Duodenal mucosa (tissue), 2 donors: ENCODE data around the gene GTSF1L.

Experiments
- H3K27ac ChIP-seq: one replicate; pipeline ENCODE4 v1.7.0; 2013; ENCODE audit warnings: low read depth, low read length
- H3K27me3 ChIP-seq, 2 donors: one replicate each; pipeline ENCODE4 v1.7.0; 2013; ENCODE audit warnings: low read length in 2 of 2, control low read depth in 1 of 2; ENCODE audit not compliant: insufficient read depth in 2 of 2, control insufficient read depth in 1 of 2
- H3K36me3 ChIP-seq, 2 donors: one replicate each; pipeline ENCODE4 v1.7.0; 2013; ENCODE audit warnings: low read length in 2 of 2, control low read depth in 1 of 2; ENCODE audit not compliant: insufficient read depth in 2 of 2, control insufficient read depth in 1 of 2
- H3K4me1 ChIP-seq, 2 donors: one replicate each; pipeline ENCODE4 v1.7.0; 2013; ENCODE audit warnings: low read length in 2 of 2, control low read depth in 1 of 2; ENCODE audit not compliant: insufficient read depth in 2 of 2, control insufficient read depth in 1 of 2
- H3K4me3 ChIP-seq, 2 donors: one replicate each; pipeline ENCODE4 v1.7.0; 2013; ENCODE audit warnings: low read length in 2 of 2, low read depth in 1 of 2
- H3K9ac ChIP-seq, 2 donors: one replicate each; pipeline ENCODE4 v1.7.0; 2013; ENCODE audit warnings: low read length in 2 of 2, low read depth in 1 of 2
- H3K9me3 ChIP-seq, 2 donors: one replicate each; pipeline ENCODE4 v1.7.0; 2013; ENCODE audit warnings: low read length in 2 of 2, control low read depth in 1 of 2; ENCODE audit not compliant: control insufficient read depth in 1 of 2

Gene GTSF1L

DNA sequence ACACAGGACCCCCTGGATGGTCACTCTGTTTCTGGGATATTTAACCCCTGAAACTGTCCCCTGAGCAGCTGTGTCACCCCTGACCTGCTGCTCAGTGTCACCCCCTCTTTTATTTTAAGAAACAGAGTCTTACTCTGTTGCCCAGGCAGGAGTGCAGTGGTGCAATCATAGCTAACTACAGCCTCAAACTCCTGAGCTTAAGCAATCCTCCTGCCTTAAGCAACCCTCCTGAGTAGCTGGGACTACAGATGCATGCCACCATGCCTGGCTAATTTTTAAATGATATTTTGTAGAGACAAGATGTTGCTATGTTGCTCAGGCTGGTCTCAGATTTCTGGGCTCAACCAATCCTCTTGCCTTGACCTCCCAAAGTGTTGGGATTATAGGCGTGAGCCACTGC, 21.5 kb upstream of the GTSF1L start:
- Histone ChIP-seq H3K27me3 (peaks cover 0 to 4% of the 10 kb centered on the region in 2 donors), H3K4me3 (no peak overlapping the region), H3K9ac (no peak overlapping the region), H3K9me3 (no peaks in the 10 kb centered on the region), H3K4me1 (peaks cover 17 to 32% of the 10 kb centered on the region in 2 donors), H3K27ac (no peak overlapping the region), H3K36me3 (no peaks in the 10 kb centered on the region)

DNA sequence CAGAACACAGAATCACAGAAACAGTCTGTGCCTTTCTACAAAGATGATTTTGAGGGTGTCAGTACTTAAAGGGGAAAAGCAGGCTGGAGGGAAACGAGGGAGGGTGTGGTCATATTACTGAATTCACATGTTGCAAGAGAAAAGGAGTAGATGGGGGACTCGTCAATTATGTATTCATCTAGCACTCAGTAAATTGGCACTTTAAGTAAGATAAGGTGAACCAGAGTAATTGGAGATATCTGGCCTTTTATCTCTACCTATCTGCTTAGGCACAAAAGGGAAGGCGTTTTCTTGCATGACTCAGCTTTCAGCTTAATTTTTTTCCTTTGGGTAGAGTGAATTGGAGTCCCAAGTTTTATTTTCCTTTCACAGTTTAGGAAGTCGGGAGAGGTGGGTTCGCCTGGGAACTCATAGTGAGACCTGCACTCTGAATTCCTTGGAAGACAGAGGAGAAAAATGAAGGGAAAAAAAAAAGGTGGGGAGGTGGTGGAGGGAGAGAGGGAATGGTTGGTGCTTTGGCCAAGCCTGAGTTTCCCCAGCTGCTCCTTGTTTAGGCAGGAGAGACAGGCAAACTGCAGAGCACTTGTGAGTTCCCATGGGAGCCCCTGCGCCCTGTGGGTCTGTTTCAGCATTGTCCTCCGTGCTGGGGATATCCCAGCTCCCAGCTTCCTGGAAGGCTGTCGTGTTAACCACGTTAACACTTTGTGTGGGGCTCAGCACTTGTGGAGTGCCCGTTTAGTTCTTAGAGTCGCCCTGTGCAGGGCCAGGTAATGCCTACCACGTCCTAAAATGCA, 19.7 kb upstream of the GTSF1L start:
- H3K9ac ChIP-seq = no peak overlapping the region
- H3K27me3 ChIP-seq = peaks cover 0 to 4% of the 10 kb centered on the region in 2 donors
- peaks cover 4 to 24% of the 10 kb centered on the region in 2 donors for H3K4me1 ChIP-seq
- H3K27ac ChIP-seq = no peak overlapping the region
- H3K9me3 ChIP-seq = no peaks in the 10 kb centered on the region
- H3K4me3 ChIP-seq = no peak overlapping the region
- no peaks in the 10 kb centered on the region for H3K36me3 ChIP-seq

DNA sequence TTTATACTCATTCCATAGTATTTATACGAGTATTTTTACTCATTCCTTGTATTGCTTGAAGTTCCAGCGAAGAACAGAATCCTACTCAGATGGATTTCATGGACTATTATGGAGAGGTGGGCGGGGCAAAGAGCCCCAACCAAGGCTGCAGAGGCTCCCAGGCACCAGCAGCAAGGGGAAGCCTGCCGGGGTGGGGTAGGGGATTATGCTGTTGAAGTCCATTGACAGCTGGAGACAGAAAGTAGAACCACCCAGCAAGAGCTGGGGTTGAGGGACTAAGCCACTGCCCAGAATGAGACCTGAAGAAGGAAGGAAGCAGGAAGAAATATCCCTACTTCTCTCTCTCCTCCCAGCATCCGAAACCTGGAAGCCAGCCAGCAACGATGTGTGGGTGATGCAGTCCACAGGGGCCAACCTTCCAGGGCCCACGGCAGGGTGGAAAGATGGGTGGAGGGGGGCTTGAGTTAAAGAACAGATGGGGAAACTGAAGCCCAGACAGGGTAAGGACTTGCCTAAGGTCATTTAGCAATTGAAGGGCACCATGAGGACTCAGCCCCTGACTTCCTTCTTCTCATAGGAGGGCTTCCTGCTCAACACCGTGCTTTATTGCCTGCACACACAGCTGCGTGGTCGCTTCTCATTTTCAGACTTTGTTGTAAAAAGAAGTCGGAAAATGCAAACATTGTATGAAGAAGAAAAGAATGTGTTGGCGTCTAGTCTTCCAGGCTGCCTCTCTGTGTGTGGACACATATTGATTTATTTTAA, 18.3 kb upstream of the GTSF1L start:
- no peak overlapping the region for H3K9ac ChIP-seq
- no peak overlapping the region for H3K27ac ChIP-seq
- H3K27me3 ChIP-seq = peaks cover 0 to 4% of the 10 kb centered on the region in 2 donors
- no peaks in the 10 kb centered on the region for H3K36me3 ChIP-seq
- no peak overlapping the region for H3K4me3 ChIP-seq
- H3K9me3 ChIP-seq = no peaks in the 10 kb centered on the region
- peaks cover 4 to 18% of the 10 kb centered on the region in 2 donors for H3K4me1 ChIP-seq

DNA sequence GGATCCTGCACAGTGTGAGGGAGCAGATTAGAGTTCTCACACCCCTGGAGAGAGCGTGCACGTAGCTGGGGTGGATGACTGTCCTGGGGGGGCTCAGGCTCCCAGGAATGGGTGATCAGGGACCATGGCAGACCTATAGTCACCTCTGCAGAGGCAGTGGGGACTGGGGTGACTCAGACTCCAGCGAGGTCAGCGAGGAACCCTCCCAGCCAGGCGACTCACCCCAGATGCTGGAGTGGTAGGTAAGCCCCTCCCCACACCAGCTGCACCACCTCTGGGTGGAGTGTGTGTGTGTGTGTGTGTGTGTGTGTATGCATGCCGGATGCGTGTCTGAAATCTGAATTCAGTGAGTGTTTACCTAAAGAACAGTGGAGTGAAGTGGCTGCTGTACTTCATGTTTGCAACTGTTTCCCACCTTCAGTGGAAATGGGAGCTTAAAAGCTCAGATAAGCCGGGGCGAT, 17.4 kb upstream of the GTSF1L start:
- no peak overlapping the region for H3K27ac ChIP-seq
- no peak overlapping the region for H3K4me3 ChIP-seq
- H3K27me3 ChIP-seq = peaks cover 0 to 4% of the 10 kb centered on the region in 2 donors
- H3K9ac ChIP-seq = no peak overlapping the region
- no peaks in the 10 kb centered on the region for H3K36me3 ChIP-seq
- H3K4me1 ChIP-seq = peaks cover 4 to 15% of the 10 kb centered on the region in 2 donors
- no peaks in the 10 kb centered on the region for H3K9me3 ChIP-seq

DNA sequence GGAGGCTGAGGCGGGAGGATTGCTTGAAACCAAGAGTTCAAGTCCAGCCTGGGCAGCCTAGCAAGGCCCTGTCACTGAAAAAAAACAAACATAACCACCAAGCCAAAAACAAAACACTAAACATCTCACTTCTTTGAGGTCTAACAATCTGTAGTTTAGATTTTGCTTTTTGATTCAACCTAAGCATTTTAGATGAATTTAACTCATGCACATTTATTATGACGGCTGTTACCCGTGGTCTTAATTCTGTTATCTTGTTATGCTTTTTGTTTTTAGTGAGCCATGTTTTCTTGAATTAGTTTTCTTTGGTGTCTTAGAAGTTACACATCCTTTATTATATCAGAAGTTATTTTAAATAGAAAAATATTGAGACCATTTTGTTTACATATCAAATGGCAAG, 13.8 kb upstream of the GTSF1L start:
- H3K27ac ChIP-seq = no peak overlapping the region
- H3K27me3 ChIP-seq = peaks cover 0 to 4% of the 10 kb centered on the region in 2 donors
- no peak overlapping the region for H3K4me3 ChIP-seq
- H3K9ac ChIP-seq = no peak overlapping the region
- peaks cover 4 to 7% of the 10 kb centered on the region in 2 donors for H3K4me1 ChIP-seq
- H3K36me3 ChIP-seq = no peaks in the 10 kb centered on the region
- H3K9me3 ChIP-seq = no peaks in the 10 kb centered on the region

DNA sequence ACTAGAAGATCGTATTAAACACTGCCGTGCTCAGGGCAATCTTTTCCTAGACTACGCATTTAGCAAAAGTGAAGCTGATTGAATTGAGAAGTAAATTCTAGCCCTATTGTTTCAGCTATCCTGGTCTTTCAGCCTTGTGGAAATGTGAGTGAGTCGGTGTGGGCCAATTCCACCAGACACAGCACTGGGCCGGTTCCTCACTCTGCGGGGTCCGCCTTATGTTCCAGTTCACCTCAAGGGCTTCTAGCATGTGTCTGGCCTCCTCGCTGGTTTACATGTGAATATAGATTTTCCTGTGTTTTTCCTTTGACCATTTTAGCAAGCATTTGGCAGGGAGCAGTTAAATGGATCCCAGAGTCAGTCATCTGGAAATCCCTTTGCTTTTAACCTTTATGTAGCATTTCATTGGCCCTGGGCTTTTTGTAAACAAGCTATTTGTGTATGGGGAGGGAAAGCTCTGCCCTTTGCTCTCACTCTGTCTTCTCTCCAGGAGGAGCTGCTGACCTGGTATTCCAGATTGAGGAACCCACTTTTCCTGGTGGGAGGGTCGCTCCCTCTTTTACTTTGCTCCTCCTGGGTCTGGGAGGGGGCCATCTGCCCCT, 12.4 kb upstream of the GTSF1L start:
- Histone ChIP-seq H3K4me3 (no peak overlapping the region), H3K9me3 (no peaks in the 10 kb centered on the region), H3K27me3 (peaks cover 0 to 4% of the 10 kb centered on the region in 2 donors), H3K9ac (no peak overlapping the region), H3K4me1 (peaks cover 0 to 3% of the 10 kb centered on the region in 2 donors), H3K27ac (no peak overlapping the region), H3K36me3 (no peaks in the 10 kb centered on the region)

DNA sequence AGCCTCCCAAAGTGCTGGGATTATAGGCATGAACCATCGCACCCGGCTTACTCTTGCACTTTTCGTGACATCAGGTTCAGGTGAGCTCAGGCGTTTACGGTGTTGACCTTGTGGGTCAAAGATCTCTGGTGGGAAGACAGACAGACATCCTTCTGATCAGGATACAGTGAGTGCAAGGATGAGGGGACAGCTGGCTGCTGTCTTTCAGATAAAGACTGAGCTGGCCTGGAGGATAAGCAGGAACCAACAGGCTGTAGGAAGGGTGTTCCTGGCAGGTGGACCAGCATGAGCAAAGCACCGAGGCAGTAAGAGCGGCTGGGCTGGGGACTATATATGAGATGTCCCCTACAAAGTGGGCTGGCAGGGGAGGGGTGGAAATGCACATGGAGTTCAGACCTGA, 11.1 kb upstream of the GTSF1L start:
- Histone ChIP-seq H3K9me3 (no peaks in the 10 kb centered on the region), H3K27ac (no peak overlapping the region), H3K4me1 (no peaks in the 10 kb centered on the region)

DNA sequence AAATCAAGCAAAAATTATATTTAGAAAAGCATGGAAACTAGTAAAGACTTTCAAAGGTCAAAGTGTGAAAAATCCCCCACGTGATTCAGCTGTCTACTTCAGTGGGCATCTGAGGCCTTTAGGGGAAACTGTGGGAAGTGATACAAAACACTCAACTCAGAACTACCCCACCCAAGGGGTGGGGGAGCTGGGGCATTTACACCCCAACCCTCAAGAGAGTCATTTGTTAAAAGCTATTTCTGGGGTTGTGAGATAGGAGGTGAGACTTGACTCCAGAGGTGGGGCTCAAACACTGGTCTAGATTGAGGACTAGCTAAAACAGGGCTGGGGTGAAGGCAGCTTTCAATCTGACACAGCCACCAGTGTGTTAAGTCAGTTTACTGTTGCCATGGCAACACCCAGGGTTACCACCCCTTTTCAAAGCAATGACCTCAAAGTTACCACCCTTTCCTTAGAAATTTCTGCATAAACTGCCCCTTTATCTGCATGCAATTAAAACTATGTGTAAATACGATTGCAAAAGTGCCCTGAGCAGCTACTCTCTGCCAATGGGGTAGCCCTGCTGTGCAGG, 9.9 kb upstream of the GTSF1L start:
- Histone ChIP-seq H3K4me1 (no peaks in the 10 kb centered on the region), H3K9ac (no peak overlapping the region), H3K9me3 (no peaks in the 10 kb centered on the region), H3K4me3 (no peak overlapping the region), H3K27ac (no peak overlapping the region), H3K36me3 (no peaks in the 10 kb centered on the region), H3K27me3 (no peaks in the 10 kb centered on the region)

More for the DNA sequence above, 11.1 kb upstream of the GTSF1L start:
- Histone ChIP-seq H3K9ac (no peak overlapping the region), H3K27me3 (no peaks in the 10 kb centered on the region), H3K4me3 (no peak overlapping the region), H3K36me3 (no peaks in the 10 kb centered on the region)

DNA sequence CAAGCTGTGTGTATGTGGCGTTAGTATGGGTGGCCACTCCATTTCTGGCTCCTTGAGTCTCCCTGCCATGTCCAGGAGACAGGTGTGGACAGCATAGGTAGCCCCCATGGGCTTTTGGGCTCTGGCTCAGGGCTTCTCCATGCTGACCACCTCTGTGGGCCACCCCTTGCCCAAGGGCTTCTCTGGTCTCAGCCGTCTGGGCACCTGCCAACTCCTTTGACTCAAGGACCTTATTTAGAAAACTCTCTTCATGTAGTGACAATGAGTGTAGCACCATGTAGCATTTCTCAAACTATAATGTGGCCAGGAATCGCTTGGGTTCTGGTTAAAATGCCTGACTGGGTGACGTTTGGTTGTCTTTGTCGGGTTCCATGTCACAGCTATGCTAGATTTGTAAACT, 5.1 kb upstream of the GTSF1L start:
- Histone ChIP-seq H3K27me3 (no peaks in the 10 kb centered on the region), H3K9ac (no peak overlapping the region), H3K27ac (no peak overlapping the region), H3K4me1 (no peaks in the 10 kb centered on the region), H3K4me3 (no peak overlapping the region), H3K36me3 (no peaks in the 10 kb centered on the region), H3K9me3 (no peaks in the 10 kb centered on the region)

DNA sequence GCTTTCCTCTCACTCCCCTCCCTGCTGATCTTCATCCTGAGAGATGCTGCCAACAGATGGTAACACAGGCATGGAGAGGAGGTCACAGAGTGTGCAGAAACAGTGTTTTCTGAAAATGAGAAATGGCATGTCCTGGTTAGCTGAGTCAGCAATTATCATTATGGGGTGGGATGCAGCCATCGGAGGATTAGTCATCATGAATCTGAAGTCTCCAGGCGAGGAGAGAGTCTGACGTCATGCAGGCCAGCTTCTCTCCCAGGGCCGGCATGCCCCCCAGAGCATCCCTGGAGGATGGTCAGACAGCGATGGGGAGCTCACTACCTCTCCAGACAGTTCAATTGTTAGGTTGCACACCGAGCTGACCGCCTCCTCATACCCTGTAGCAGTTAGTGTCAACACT, 4.7 kb upstream of the GTSF1L start:
- no peak overlapping the region for H3K27ac ChIP-seq
- no peaks in the 10 kb centered on the region for H3K9me3 ChIP-seq
- no peak overlapping the region for H3K9ac ChIP-seq
- no peaks in the 10 kb centered on the region for H3K36me3 ChIP-seq
- no peaks in the 10 kb centered on the region for H3K4me1 ChIP-seq
- H3K27me3 ChIP-seq = no peaks in the 10 kb centered on the region
- no peak overlapping the region for H3K4me3 ChIP-seq
